GM18861 (cell line): ENCODE results near the gene MEIS2.

ENCODE experiments used
- ATAC-seq: cut with Tn5 transposase; IDR thresholded peaks from one replicate; pipeline ENCODE4 v1.9.1; 2021; ENCODE audit not compliant: unreplicated experiment

The MEIS2 gene

DNA sequence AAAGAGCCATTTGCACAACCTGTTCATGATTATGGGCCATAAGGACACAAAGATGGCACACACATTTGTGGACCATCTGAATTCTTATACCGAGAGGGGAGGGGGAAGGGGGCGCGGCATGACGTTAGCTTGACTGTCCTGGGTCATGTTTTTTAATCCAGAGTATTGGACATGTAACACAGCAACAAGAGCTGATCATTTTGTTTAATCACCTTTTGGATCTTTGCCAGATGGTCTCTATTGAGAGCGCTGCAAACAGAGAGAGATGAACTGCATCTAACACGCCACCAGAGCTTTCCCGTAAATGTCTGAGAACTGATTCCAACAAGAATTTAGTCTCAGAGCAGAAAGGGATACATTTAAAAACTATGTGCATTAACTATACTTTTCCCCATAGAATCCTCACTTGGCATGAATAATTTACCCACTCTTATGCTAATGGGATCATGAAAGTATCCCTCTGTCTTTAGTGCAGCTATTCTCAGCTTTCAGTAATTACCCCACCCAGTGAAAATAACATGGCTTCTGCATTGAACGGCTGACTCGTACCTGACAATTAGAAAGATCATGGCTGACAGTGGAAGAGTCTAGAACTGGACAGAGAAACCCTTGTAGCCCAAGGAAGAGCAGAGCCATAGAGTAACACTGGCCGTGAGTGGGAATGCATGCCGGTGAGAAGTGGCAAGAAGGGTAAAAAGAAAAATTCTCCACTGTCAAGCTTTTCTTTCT lies 22.6 kb downstream of the MEIS2 start:
- ATAC-seq = no peak

DNA sequence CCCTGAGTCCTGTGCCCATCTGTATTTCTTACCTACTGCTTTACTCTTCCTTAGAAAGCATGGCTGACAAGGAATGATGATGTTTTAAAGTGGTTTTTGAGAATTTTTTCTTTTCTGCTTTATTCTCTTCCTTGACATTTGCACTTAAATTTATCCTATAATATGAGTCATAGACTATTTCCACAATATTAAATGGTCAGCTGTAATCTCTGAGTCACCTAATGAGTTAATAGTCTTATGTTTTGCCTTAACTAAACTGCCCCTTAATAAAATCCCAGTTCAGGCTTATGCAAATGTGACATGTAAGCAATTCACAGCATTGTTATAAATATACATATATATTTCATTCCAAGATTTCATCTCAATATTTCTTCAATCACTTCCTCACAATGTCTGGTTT lies 23.8 kb downstream of the MEIS2 start:
- no peak for ATAC-seq

DNA sequence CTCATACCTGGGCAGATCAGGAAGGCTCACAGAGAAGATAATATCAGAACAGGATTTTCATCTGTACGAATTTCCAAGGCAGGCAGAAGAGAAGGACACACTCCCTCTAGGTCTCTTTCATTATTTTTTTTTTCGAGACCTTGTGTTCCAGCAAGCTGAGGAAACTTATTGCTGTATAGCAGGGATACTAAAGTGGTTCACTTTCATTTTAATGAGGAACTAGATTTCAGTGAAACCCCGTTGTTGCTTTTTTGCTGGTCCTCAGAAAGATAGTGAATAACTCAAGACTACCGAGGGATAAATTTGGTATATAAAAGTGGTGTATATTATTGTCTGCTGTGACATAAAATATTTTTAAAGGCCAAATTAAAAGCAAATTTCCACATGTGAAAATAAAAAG lies 24.6 kb downstream of the MEIS2 start:
- no peak for ATAC-seq

DNA sequence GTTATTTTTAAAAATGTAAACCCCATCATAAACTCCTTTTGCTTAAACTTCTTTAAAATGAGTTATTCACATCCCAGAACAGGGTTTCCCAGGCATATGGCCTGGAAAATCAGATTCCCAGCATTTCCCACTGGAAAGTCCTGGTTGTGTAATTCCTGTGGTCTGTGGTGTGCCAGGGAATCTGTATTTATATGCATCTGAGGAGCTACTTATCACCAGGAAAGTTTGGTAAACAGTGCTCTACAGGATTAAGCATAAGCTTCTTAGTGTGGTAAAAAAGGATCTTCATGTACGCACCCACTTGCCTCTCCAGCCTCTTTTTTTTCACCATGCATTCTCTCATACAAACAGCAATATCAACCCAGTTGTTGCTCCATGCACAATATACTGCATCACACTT lies 28.2 kb downstream of the MEIS2 start:
- ATAC-seq = no peak

DNA sequence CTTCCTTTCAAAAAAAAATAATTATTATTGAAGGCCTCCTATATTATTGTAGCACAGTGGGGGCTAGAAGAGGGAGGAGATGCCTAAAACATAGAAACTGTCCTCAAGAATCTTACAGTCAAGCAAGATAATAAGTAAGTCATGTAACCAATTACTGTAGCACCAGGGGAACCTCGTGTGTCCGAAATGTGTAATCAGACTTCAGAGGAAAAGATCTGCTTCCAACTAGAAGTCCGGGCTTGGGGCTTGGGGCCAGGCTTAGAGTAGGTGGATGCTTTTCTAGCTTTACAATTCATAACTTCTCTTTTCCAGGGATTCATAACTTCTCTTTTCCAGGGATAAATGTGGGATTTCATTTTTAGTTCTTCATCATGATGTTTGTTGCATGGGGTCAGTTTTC lies 29.2 kb downstream of the MEIS2 start:
- ATAC-seq = no peak

DNA sequence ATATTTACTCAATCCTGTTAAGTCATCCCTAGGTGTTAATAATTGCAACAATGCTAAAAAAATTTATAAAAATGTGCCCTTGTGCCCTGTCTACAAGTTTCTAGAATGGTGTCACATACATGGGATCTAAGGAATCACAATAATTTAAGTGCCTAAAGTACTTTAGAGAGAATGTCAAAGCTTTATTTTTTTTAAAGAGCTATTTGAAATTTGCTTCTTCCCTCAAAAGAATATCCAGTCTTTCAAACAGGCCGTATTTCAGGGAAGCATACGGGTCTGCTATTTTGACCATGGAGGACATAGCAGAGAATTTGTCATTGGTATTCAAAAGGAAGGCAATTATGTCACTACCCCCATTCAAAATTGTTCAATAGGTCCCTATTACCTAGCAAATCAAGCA lies 29.7 kb downstream of the MEIS2 start:
- ATAC-seq = no peak

DNA sequence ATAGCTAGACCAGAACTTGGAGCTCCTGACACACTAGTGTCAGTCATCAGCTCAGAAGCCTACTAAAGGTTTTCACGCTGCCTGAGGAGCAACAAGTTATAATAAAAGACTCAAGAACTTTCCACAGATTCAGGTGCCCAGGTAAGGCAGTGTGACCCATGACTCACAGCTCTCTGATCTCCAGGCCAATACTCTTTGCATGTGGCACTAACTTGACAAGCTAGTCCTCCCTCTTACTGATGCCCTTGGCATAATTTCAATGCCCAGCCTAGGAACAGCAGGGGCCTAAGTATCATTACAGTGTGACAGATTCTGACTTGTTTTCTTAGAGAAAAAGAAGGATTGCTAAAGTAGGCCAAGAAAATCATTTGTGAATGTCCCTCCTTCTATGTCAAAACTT lies 38.4 kb downstream of the MEIS2 start:
- no peak for ATAC-seq

DNA sequence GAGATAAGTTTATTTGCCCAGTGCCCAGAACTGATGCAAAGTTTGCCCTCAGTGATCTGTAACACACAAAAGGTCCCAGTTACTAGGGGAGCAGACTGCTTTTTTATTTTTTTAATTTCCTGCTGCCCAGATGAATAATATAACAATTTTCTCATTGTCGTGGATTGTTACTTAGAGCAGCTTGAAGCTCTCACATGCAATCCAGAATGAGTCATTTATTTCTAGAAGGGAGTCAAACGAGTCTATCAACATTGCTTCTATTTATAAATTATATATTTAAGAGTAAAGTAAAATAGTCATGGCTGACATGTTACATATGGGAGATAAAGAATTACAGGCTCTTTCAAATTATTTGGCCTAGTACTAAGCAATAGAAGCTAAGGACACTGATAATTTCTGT lies 41.3 kb downstream of the MEIS2 start:
- no peak for ATAC-seq

DNA sequence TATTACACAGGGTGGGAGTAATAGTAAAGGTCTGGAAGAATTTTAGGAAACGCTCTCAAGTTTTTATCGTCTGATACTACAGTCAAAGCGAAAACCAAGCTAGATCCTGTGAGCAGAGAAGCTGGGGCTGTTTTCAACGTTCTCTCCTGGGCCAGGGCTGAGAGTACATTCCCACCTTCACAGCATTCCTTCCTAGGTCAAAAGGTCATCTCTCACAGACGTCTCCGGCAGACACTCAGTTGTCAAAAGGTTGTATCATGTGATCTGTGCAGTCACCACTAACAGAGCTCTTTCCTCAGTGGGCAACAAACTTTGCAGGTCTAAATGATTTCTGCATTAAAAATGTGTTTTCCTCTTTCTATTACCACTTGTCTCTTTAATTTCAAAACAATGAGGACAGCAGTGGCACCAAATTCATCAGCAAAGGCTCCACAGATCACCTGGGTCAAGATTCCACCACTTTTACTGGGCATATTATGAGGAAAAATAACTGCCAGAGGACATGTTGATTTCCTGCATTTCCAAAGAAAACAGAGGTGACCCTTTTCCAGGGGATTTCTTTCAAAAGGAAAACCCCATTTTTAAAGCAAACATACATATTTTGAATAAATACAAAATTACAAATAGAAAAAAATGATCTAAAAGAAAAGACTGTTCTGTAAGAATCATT lies 41.9 kb downstream of the MEIS2 start:
- no peak for ATAC-seq

DNA sequence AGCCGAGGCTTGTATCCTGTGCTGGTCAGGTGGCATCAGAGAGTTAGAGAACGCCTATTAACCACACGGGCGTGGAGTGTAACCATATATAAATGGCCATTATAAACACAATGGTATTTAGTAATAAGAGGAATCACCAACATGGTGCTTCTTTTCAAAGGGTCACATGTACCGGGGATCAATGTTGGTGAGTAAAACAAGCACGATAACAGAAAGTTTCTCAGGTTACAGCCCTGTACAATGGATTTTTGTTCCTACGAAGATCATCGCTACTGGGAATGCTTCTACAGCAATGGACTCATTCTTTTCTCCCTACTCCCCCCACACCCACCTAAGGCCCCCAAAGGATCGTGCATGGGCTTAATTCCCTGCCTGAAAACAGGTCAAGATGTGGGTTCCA lies 42.5 kb downstream of the MEIS2 start:
- ATAC-seq = no peak

DNA sequence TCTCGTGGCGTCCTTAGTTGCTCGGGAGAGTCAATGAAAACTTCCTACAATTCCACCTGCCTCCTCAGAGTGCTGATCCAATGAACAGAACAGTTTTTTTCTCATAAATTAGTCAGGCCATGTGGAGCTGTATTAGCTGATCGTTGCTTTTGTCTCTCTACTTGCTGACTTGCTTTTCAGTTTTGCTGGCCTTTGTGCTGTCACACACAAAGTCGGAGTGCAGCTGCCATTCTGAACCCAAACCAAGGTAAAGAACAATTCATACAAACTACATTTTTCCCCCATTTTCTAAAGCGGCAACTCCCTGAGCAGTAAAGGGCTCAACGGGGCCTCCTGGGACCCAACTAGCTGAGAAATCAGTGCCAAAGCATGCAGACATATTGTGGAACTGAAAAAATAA lies 43.1 kb downstream of the MEIS2 start:
- ATAC-seq = no peak

DNA sequence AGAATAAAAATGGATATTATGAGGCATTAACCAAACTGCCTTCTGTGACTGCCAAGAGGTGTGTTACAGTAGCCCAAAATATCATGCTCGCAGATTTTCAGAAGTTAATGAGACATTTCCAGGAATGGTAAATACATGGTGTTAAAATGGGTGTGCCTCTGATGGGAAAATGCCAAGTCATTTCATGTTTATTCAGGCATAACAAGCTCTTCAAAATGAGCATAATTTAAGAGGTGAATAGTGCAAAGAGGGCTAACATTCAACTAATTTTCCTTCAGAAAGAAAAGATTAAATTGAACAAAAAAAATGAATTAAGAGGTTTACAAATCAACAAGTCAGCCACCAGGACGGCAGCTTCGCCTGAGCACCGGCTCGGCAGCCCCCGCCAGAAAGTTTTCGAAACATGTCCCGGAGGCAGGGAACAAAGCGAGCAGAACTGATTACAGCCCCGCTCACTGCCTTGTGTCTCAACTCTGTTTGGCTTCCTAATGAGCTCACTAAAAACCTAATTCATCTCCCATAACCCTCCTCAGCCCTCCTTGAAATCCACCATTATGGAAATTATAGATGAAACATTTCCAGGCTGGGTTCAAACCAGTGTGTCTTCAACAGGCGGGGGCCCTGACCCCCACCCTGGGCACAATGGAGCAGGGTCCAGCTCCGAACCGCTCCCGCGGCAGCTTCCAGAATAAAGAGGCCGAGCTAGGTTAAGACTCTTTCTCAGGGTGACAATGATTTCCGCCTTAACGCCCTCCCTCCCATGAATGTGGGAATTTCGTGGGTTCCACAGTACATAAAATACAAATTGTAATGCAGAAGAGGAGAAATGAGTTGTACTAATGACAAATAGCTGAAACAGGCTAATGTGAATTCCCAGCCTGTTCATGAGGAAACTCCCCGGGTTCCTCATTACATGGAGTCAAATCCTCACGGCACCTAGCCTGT lies 43.9 kb downstream of the MEIS2 start:
- ATAC-seq = no peak

DNA sequence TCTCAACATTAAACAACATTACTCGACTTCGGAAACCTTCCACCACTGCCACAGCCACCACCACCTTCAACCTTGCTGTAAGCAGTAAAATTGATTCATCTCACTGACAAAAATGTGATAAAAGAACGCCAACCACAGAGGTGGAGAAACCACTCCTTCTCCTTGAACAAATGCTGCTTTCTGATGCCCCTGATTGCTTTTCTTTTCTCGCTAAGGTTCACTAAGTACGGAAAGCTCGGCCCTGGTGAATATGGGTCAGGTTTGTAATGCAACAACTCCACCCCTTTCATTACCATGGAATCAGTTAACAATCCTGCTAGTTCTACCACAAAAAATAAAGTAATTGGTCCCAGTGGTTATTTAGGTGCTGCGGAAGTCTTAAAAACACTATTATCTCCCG lies 44.9 kb downstream of the MEIS2 start:
- no peak for ATAC-seq

DNA sequence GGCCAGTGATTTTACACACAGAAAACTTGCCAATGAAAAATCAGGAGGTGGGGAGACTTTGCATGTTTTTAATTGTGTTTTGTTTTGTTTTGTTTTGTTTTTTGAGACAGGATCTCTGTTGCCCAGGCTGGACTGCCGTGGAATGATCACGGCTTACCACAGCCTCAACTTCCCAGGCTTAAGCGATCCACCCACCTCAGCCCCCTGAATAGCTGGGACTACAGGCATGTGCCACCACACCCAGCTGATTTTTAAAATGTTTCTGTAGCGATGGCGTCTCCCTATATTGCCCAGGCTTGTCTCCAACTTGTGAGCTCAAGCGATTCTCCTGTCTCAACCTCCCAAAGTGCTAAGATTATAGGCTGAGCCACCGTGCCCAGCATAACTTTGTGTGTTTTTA lies 46.0 kb downstream of the MEIS2 start:
- no peak for ATAC-seq

DNA sequence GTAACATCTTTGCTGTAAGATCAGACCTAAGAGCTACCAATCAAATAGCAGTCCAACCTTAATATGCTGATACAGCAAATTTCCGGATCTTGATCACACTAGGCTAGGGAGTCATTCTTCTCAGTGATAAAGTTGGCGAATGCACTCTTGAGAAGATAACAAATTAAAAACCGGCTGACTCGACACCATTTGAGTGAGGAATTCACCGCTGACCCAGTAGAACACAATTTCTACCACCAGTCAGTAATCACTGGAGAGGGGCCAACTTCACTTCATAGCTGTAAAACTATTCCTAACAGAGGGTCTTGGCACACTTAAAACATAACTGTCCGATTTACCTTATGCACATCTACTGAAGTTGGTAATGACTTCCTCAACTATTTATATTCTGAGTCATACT lies 47.2 kb downstream of the MEIS2 start:
- ATAC-seq = no peak

DNA sequence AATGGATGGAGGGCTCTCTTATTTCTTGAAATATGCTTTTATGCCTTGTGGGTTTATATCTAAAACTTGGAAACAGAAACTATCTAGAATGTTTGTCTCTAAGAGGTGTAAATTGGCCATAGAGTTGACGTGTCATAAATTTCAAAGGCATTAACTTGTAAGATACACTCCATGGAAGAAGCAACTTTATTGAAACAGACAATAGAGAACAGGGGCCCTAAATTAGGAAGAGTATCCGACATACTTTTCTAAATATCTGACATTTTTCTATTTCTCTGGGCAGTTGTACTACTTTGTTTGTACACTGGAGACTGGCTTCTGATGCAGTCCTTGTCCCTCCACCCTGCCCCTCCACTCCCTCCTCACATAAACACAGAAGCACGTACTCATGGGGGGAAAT lies 50.0 kb downstream of the MEIS2 start:
- ATAC-seq = no peak

DNA sequence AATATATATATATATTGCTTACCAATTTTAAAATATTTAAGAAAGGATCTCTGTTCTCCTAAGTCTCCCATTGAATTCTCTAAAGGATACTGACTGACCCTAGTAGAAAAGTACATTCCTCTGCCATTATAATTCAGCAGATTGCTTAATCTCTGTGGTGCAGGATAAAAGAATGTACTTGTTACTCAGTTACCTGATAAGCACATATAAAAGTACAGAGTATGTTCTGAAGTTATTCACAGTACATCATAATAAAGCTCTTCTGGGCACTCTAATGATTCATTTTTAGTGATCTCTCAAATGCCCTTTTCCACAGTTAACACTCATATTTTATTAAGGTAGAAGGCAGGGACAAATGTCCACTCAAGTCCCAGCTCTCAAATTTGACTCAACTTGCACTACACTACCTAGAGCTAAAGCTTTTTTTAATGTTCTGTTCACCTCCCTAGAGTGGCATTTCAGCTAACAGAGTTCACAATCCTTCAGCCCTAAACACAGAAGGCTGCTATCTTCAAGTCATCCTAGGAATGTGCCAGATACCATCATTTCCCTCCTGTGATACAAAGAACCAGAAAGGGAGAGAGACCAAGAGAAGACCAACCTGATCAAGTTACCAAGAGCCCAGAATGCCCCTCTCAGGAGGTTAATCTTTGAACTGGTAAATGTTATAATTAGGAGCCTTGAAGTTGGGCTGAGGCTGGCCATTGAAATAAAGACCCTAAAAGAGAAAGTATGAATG lies 53.3 kb downstream of the MEIS2 start:
- no peak for ATAC-seq

DNA sequence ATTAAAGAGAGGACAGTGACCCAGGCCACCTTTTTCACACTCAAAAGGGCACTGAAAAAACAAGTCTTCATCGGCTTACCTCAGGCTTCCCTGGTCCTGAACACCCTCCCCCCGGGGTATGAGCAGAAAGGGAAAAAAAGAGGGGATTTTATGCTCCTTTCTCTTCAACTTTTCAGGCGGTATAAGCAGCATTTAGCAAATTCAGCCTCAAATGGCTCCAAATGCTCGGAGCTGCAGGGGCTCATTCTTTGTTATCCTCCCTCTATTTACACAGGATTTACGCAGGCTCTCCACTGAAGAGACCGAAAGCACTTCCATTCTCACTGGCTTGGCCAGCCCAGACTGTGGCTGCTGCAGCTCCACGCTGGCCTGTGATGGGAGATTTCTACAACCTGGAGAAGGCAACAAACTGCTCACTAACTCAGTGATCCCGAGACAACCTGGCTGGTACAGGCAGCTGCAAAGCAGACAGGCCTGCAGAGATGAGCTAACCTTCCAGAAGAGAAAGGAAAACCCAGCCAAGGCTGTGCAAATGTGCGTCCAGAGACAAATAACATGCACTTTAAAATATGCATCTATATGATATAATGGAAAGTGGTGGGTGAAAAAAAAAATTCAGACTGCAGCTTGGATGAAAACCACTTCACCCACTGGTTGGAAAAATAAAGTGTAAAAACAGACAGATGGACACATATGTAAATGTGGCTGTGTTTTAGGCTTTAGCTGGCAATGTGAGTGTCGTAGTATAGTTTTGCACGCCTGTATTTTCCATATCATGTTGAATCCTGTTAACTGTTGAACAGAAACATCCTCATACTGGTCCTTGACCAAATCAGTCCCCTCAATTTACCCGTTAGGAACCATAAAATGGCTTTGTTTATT lies 54.2 kb downstream of the MEIS2 start:
- ATAC-seq = no peak

DNA sequence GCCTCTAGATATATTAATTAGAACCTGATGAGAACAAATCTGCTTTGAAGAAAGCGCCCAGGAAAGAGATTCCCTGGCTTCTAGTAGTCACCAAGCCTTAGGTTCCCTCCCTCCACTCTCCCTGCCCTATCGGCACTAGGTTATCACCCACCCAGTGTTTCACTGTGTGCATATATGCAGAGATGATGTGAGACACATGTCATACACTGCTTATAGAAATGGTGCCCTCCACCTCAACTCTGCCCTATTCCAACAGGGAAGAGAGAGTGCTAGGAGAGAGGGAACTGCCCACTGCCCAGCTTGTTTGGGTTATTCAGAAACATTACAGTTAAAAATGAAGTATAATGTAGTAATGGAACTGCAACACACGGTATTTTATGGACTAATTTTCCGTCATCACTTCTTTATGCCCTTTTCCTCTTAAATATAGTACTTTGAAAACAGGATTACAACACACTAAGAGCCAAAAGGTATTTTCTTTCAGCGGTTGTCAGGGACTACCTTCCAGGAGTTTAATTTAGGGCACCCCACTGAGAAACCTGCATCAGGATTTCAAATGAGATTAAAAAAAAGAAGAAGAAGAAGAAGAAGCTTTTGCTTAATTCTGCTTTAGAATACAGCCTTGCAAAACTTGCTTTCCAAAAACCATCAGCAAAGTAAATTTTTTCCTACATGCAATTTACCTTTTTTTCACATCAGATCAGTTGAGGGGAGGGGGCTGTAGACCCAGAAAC lies 55.3 kb downstream of the MEIS2 start:
- no peak for ATAC-seq

DNA sequence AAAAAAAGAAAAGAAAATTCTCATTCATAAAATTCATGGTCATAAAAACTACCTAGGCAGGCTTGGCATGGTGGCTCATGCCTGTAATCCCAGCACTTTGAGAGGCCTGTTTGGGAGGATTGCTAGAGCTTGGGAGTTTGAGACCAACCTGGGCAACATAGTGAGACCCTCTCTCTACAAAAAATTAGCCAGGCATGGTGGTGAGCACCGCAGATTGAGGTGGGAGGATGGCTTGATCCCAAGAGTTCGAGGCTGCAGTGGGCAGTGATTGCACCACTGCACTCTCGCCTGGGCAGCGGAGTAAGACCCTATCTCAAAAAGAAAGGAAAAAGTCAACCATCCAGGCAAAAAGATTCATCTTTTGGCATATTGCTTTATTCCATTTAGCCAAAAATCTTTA lies 58.5 kb downstream of the MEIS2 start:
- ATAC-seq = no peak
